T-helper 2 cell treated with Interferon-gamma antibody and Interleukin-4, amounts not matched to agents 5 μg/mL and 100 μg/mL, for 36 hours (primary cell): ENCODE data around the gene COBL.

Experiments used
- DNase-seq: peaks from one replicate; pipeline ENCODE4 v3.0.0; 2021; ENCODE audit warnings: low spot score
- H3K27ac Mint-ChIP-seq: one replicate; pipeline ENCODE4 v1.8.0; 2021; ENCODE audit warnings: mild to moderate bottlenecking, mixed read lengths
- H3K27me3 Mint-ChIP-seq: one replicate; pipeline ENCODE4 v1.8.0; 2021; ENCODE audit warnings: low read depth, mixed read lengths
- H3K36me3 Mint-ChIP-seq: one replicate; pipeline ENCODE4 v1.8.0; 2021; ENCODE audit warnings: low read depth, mixed read lengths
- H3K4me1 Mint-ChIP-seq: one replicate; pipeline ENCODE4 v1.8.0; 2021; ENCODE audit warnings: low read depth, mixed read lengths
- H3K4me3 Mint-ChIP-seq: one replicate; pipeline ENCODE4 v1.8.0; 2022; ENCODE audit warnings: mild to moderate bottlenecking, moderate library complexity, mixed read lengths
- H3K9me3 Mint-ChIP-seq: one replicate; pipeline ENCODE4 v1.8.0; 2021; ENCODE audit warnings: mixed read lengths

COBL gene

GRCh38 chr7:51303142-51303525, 13.5 kb downstream of the COBL start:
- no peaks in the 10 kb centered on the region for H3K36me3 Mint-ChIP-seq
- no peak overlapping the region for H3K4me3 Mint-ChIP-seq
- H3K27ac Mint-ChIP-seq = no peak overlapping the region
- no peaks in the 10 kb centered on the region for H3K9me3 Mint-ChIP-seq
- no peak for DNase-seq
- no peaks in the 10 kb centered on the region for H3K4me1 Mint-ChIP-seq
- no peaks in the 10 kb centered on the region for H3K27me3 Mint-ChIP-seq

- no peak for DNase-seq
- Mint-ChIP-seq H3K27ac (no peak overlapping the region), H3K4me3 (no peak overlapping the region), H3K36me3 (no peaks in the 10 kb centered on the region), H3K4me1 (no peaks in the 10 kb centered on the region), H3K27me3 (no peaks in the 10 kb centered on the region), H3K9me3 (no peaks in the 10 kb centered on the region)
These were observed 14.8 kb downstream of the COBL start for GRCh38 chr7:51301806-51302205.

- Mint-ChIP-seq H3K27me3 (no peaks in the 10 kb centered on the region), H3K27ac (no peak overlapping the region), H3K36me3 (no peaks in the 10 kb centered on the region), H3K4me3 (no peak overlapping the region), H3K4me1 (no peaks in the 10 kb centered on the region), H3K9me3 (no peaks in the 10 kb centered on the region)
- no peak for DNase-seq
These were observed 15.6 kb downstream of the COBL start for GRCh38 chr7:51300762-51301674.

GRCh38 chr7:51299391-51300133, 17.0 kb downstream of the COBL start:
- H3K4me3 Mint-ChIP-seq = no peak overlapping the region
- H3K9me3 Mint-ChIP-seq = no peaks in the 10 kb centered on the region
- no peak for DNase-seq
- H3K27me3 Mint-ChIP-seq = no peaks in the 10 kb centered on the region
- H3K27ac Mint-ChIP-seq = no peak overlapping the region
- H3K4me1 Mint-ChIP-seq = no peaks in the 10 kb centered on the region
- no peaks in the 10 kb centered on the region for H3K36me3 Mint-ChIP-seq

GRCh38 chr7:51298912-51299311, 17.7 kb downstream of the COBL start:
- no peaks in the 10 kb centered on the region for H3K36me3 Mint-ChIP-seq
- H3K4me3 Mint-ChIP-seq = no peak overlapping the region
- H3K27ac Mint-ChIP-seq = no peak overlapping the region
- H3K27me3 Mint-ChIP-seq = no peaks in the 10 kb centered on the region
- no peaks in the 10 kb centered on the region for H3K4me1 Mint-ChIP-seq
- no peak for DNase-seq
- H3K9me3 Mint-ChIP-seq = no peaks in the 10 kb centered on the region

GRCh38 chr7:51297986-51298385, 18.6 kb downstream of the COBL start:
- Mint-ChIP-seq H3K27ac (no peak overlapping the region), H3K4me1 (no peaks in the 10 kb centered on the region), H3K9me3 (no peaks in the 10 kb centered on the region)

GRCh38 chr7:51295440-51296245, 21.0 kb downstream of the COBL start:
- Mint-ChIP-seq H3K27me3 (peaks cover under 1% of the 10 kb centered on the region), H3K9me3 (no peaks in the 10 kb centered on the region), H3K27ac (no peak overlapping the region), H3K4me1 (no peaks in the 10 kb centered on the region), H3K36me3 (no peaks in the 10 kb centered on the region), H3K4me3 (no peak overlapping the region)
- no peak for DNase-seq

More at GRCh38 chr7:51297986-51298385, 18.6 kb downstream of the COBL start:
- Mint-ChIP-seq H3K27me3 (no peaks in the 10 kb centered on the region), H3K4me3 (no peak overlapping the region), H3K36me3 (no peaks in the 10 kb centered on the region)
- no peak for DNase-seq

GRCh38 chr7:51292596-51292995, 24.0 kb downstream of the COBL start:
- Mint-ChIP-seq H3K4me1 (no peaks in the 10 kb centered on the region), H3K27ac (no peak overlapping the region), H3K9me3 (no peaks in the 10 kb centered on the region), H3K36me3 (no peaks in the 10 kb centered on the region), H3K27me3 (peaks cover 5% of the 10 kb centered on the region), H3K4me3 (no peak overlapping the region)
- DNase-seq = no peak

GRCh38 chr7:51290702-51291540, 25.7 kb downstream of the COBL start:
- H3K27me3 Mint-ChIP-seq = peaks cover 5% of the 10 kb centered on the region
- no peak for DNase-seq
- no peaks in the 10 kb centered on the region for H3K36me3 Mint-ChIP-seq
- H3K27ac Mint-ChIP-seq = no peak overlapping the region
- no peak overlapping the region for H3K4me3 Mint-ChIP-seq
- no peaks in the 10 kb centered on the region for H3K9me3 Mint-ChIP-seq
- H3K4me1 Mint-ChIP-seq = no peaks in the 10 kb centered on the region

GRCh38 chr7:51290304-51290637, 26.3 kb downstream of the COBL start:
- H3K27ac Mint-ChIP-seq = no peak overlapping the region
- H3K4me3 Mint-ChIP-seq = no peak overlapping the region
- H3K9me3 Mint-ChIP-seq = no peaks in the 10 kb centered on the region
- DNase-seq = no peak
- no peaks in the 10 kb centered on the region for H3K4me1 Mint-ChIP-seq
- peaks cover 5% of the 10 kb centered on the region for H3K27me3 Mint-ChIP-seq
- H3K36me3 Mint-ChIP-seq = no peaks in the 10 kb centered on the region

GRCh38 chr7:51289623-51290303, 26.8 kb downstream of the COBL start:
- no peak overlapping the region for H3K4me3 Mint-ChIP-seq
- no peak overlapping the region for H3K27ac Mint-ChIP-seq
- H3K9me3 Mint-ChIP-seq = no peaks in the 10 kb centered on the region
- no peaks in the 10 kb centered on the region for H3K4me1 Mint-ChIP-seq
- no peak for DNase-seq
- peaks cover 5% of the 10 kb centered on the region for H3K27me3 Mint-ChIP-seq
- H3K36me3 Mint-ChIP-seq = no peaks in the 10 kb centered on the region

- DNase-seq = no peak
- Mint-ChIP-seq H3K36me3 (no peaks in the 10 kb centered on the region), H3K4me3 (no peak overlapping the region), H3K4me1 (no peaks in the 10 kb centered on the region), H3K27me3 (peaks cover 5% of the 10 kb centered on the region), H3K27ac (no peak overlapping the region), H3K9me3 (no peaks in the 10 kb centered on the region)
These were observed 27.6 kb downstream of the COBL start for GRCh38 chr7:51288896-51289622.
